Right atrium auricular region (tissue), 2 donors: ENCODE measurements around the gene BCAS1. TPM values are rescaled to one million over a fixed set of nuclear protein-coding genes. Genes with fewer than 3 reads are reported as not detected.

Experiments
- DNase-seq: peaks from one replicate; pipeline ENCODE4 v3.0.0-alpha.2; 2019; ENCODE audit warnings: low spot score
- H3K27ac ChIP-seq, 2 donors: fragments of 200-600 bp; sonication (generic); 1 replicate in 1 of 2; 2 replicates in 1 of 2; pipeline ENCODE4 v1.5.1; 2016 to 2019
- H3K27me3 ChIP-seq, 2 donors: fragments of 200-600 bp; sonication (generic); one replicate each; pipeline versions ENCODE4 v1.5.1 to v1.6.0; 2017 to 2019
- H3K36me3 ChIP-seq: fragments of 200-600 bp; sonication (generic); one replicate; pipeline ENCODE4 v1.5.1; 2016
- H3K4me1 ChIP-seq, 2 donors: fragments of 200-600 bp; sonication (generic); one replicate each; pipeline versions ENCODE4 v1.5.1 to v1.6.0; 2017 to 2019
- H3K4me3 ChIP-seq, 2 donors: fragments of 200-600 bp; sonication (generic); 1 replicate in 1 of 2; 2 replicates in 1 of 2; pipeline ENCODE4 v1.5.1; 2017 to 2019; ENCODE audit warnings: mild to moderate bottlenecking in 1 of 2, moderate library complexity in 1 of 2
- H3K9me3 ChIP-seq, 2 donors: fragments of 200-600 bp; sonication (generic); one replicate each; pipeline ENCODE4 v1.5.1; 2019
- total RNA-seq, 2 donors: library from RNA; depleted of rRNA; stranded (reverse); fragments of >200 nt; gene quantifications; one replicate each; pipeline ENCODE4 v1.1.0, GENCODE V29; 2016
- TF ChIP-seq, protein P1 (sequence below), 2 donors: fragments of 200-600 bp; sonication (generic); IDR thresholded peaks; one replicate each; pipeline ENCODE4 v1.5.1; 2019; ENCODE audit warnings: antibody characterized with exemption in 2 of 2

Gene BCAS1
- total RNA-seq, 2 donors from 2014 or later = not detected

DNA sequence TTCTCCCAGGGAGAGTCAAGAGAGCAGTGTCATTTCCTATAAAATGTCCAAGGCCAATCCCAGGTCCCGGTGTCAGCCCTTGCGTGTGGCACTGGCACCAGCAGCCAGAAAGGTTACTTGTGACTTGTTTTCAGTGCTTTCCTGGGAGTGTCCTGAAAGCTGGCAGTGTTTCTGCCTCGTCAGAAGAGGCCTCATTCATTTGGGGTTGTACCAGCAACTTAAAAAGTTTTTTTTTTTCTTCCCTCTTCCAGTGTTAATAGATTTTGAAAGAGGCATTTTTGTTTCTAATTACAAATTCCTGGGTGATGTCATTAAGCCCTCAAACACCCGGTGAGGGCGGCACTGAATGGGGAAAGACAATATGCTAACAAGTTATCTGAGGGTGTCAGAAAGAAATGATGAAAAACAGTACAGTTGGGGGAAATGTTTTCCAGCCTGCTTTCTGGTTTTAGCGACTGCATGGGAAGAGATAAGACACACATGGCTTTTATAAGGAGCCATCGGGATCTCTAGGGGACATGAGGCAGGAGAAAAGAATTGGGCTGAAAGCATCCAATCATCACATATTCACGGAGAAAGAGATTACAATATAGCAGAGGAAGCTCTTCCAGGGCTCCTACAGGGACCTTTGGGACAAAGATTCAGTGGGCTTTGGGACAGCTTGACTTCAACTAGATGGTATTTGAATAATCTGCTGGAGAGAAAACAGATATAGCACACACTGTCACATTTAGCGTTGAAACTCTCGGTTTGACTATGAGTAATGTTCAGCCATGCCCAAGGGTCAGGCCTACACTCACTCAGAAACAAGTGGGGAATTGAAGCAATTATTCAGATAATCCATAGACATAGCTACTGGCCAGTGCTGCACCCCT, 153.0 kb downstream of the BCAS1 start:
- Histone ChIP-seq H3K4me3 (no peak overlapping the region), H3K27me3 (no peaks in the 10 kb centered on the region), H3K4me1 (peaks cover 0 to 37% of the 10 kb centered on the region in 2 donors), H3K36me3 (no peaks in the 10 kb centered on the region), H3K9me3 (no peaks in the 10 kb centered on the region), H3K27ac (peak overlapping the region; percentile 90)
- TF ChIP-seq, protein P1, sequence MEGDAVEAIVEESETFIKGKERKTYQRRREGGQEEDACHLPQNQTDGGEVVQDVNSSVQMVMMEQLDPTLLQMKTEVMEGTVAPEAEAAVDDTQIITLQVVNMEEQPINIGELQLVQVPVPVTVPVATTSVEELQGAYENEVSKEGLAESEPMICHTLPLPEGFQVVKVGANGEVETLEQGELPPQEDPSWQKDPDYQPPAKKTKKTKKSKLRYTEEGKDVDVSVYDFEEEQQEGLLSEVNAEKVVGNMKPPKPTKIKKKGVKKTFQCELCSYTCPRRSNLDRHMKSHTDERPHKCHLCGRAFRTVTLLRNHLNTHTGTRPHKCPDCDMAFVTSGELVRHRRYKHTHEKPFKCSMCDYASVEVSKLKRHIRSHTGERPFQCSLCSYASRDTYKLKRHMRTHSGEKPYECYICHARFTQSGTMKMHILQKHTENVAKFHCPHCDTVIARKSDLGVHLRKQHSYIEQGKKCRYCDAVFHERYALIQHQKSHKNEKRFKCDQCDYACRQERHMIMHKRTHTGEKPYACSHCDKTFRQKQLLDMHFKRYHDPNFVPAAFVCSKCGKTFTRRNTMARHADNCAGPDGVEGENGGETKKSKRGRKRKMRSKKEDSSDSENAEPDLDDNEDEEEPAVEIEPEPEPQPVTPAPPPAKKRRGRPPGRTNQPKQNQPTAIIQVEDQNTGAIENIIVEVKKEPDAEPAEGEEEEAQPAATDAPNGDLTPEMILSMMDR (IDR thresholded peaks at IDR 0.05) = no peak
- DNase-seq = peak; percentile 90

DNA sequence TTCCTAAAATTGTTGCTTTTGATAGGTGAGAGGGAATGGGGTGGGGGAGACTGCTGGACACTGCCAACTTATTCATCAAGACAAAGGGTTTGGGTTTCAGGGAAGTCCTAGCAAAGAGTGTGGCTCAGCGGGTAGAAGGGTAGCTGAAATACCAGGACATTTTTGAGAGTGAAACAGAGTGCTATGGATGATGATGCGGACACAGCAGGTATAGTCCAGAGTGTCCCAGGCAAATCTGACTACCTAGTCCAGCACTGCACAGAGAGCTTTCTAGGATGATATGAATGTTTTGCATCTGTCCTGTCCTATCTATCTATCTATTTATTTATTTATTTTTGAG, 154.3 kb downstream of the BCAS1 start:
- H3K36me3 ChIP-seq = no peaks in the 10 kb centered on the region
- H3K4me1 ChIP-seq = peaks cover 0 to 34% of the 10 kb centered on the region in 2 donors
- H3K27ac ChIP-seq = peak overlapping the region; percentile 90
- H3K27me3 ChIP-seq = no peaks in the 10 kb centered on the region
- TF ChIP-seq, protein P1 (IDR thresholded peaks at IDR 0.05) = no peak
- H3K4me3 ChIP-seq = peak overlapping the region in 1 of 2 donors; percentile 64
- no peak for DNase-seq
- no peaks in the 10 kb centered on the region for H3K9me3 ChIP-seq

DNA sequence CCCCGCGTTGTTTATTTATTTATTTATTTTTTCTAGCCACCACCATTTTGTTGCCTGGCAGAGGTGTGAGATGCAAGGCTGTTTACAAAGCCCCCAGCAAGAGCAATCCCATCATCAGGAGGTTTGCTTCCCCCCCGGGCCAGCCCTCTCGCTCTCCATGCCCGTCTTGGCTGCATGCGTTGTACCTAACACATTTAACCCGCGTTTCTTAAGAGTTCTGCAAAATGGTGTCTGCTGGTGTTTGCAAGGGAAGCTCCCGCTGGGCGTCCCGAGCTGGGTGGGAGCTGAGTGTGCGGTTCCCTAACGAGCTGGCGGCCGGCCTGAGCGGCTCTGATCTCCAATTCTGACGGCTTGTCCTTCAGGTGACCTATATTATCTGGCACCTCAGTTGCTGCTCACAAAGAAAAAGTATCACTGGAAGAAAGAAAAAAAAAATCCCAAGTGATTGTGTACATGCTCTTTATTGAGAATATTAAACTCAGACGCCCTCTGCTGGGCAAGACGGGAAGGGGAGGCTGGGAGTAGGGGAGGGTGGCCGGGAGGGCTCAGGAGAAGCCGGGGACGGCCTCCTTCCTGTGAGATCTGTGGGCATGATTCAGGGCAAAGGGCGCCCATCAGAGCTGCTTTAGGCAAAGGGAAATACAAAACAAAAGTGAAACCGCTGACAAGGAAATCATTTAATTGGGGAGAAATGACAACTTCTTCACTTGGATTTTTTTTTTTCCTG, 154.8 kb downstream of the BCAS1 start:
- Histone ChIP-seq H3K9me3 (no peaks in the 10 kb centered on the region), H3K4me3 (peak overlapping the region; percentile 58 to 64), H3K36me3 (no peaks in the 10 kb centered on the region), H3K27ac (peak overlapping the region; percentile 90), H3K4me1 (peaks cover 0 to 34% of the 10 kb centered on the region in 2 donors), H3K27me3 (no peaks in the 10 kb centered on the region)
- TF ChIP-seq, protein P1 (IDR thresholded peaks at IDR 0.05) = peak; percentile 79 to 95
- peak; percentile 98 for DNase-seq

DNA sequence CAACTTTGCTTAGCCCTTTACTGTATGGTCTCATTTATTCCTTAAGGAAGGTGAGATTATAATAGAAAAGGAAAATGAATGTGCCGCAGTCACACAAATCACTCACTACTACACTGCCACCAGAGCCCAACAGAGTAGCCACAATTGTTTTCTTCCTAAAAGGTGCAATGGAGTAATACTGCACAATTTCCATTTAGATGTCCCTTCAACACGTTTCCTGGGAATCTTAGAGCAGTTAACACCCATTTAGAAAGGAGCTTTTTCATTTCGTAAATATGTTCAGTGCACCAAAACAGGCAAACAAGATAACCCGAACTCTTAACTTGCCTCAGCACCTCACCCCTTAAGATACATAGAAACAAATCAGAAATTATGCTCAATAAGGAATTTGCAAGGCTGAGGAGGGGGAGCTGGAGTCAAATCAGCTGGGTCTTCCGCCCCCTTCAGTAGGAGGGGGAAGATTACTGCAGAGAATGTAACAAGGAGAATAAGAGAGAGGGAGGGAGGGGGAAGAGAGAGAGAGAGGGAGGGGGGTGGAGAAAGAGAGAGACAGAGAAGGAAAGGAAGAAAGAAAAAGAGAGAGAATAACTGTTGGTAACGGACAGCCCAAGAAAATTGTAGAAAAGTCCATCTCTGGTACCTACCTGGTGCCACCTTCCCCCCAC, 155.5 kb downstream of the BCAS1 start:
- TF ChIP-seq, protein P1 (IDR thresholded peaks at IDR 0.05) = no peak
- peak overlapping the region; percentile 90 for H3K27ac ChIP-seq
- no peaks in the 10 kb centered on the region for H3K27me3 ChIP-seq
- peak; percentile 49 for DNase-seq
- no peaks in the 10 kb centered on the region for H3K36me3 ChIP-seq
- H3K4me3 ChIP-seq = peak overlapping the region; percentile 58 to 64
- H3K9me3 ChIP-seq = no peaks in the 10 kb centered on the region
- H3K4me1 ChIP-seq = peaks cover 0 to 34% of the 10 kb centered on the region in 2 donors

DNA sequence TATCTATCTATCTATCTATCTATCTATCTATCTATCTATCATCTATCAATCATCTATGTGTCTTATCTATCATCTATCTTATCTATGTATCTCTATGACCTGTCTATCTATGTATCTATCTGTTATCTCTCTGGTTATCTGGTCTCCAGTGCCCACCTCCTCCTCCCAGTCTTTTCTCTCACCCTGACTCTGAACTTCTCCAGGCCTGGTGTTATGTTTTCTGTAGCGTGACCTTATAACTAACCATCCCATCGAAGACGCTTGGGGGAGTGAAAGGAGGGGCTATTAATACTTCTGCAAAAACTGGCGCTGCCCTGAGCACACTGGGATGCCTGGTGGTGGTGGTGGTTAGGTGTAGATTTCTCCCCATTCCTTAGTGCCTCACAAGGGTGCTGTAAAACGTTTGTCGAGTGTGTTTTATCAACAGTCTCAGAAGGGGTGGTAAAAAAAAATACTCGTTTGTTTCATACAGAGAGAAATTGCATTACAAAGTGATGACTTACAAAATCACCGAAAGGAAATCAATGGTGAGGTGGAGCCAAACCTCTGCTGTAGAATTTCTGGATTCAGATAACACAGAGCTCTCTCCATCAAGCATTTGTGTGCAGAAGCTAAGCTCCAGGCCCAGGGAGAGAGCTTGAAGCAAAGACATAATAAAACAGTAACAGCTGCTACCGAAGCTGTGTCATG, 156.2 kb downstream of the BCAS1 start:
- no peaks in the 10 kb centered on the region for H3K36me3 ChIP-seq
- no peaks in the 10 kb centered on the region for H3K27me3 ChIP-seq
- peak; percentile 57 for DNase-seq
- no peaks in the 10 kb centered on the region for H3K9me3 ChIP-seq
- TF ChIP-seq, protein P1 (IDR thresholded peaks at IDR 0.05) = no peak
- peak overlapping the region; percentile 90 for H3K27ac ChIP-seq
- no peak overlapping the region for H3K4me3 ChIP-seq
- H3K4me1 ChIP-seq = peaks cover 0 to 34% of the 10 kb centered on the region in 2 donors
